H1 (cell line): ENCODE measurements around the gene EPB41L2. TPM values are rescaled to one million over a fixed set of nuclear protein-coding genes. Genes with fewer than 3 reads are reported as not detected.

ENCODE experiments used
- CTCF ChIA-PET: fragments of 300-600 bp; sonication (Branson Sonifier 250); formaldehyde crosslinking; loops from one replicate; lab custom pipeline; 2021; ENCODE audit not compliant: partially characterized antibody; lab: Charles Lee
- POLR2A ChIA-PET: fragments of 300-600 bp; sonication (Branson Sonifier 250); formaldehyde crosslinking; loops from one replicate; lab custom pipeline; 2021; ENCODE audit warnings: inconsistent platforms; ENCODE audit not compliant: partially characterized antibody; lab: Charles Lee
- DNase-seq, 2 experiments: peaks; one replicate each; pipeline versions ENCODE4 v3.0.0 to v3.0.0-alpha.2; 2010 to 2022; ENCODE audit warnings: low spot score in 2 of 2, low read depth in 1 of 2, mixed read lengths in 1 of 2
- FAIRE-seq: peaks from 2 replicates; lab custom pipeline; 2011; peaks lifted over from hg19 to GRCh38; lab: Jason Lieb, UNC
- H2AFZ ChIP-seq: 2 replicates; pipeline ENCODE4 v1.8.1; 2012; ENCODE audit warnings: low read length, inconsistent platforms
- H2AK5ac ChIP-seq: 2 replicates; pipeline ENCODE4 v1.6.1; 2013; ENCODE audit warnings: low read depth, low read length
- H2BK120ac ChIP-seq: replicated peaks from 2 replicates; pipeline ENCODE3; 2013; ENCODE audit warnings: low read depth, low read length, inconsistent platforms
- H2BK12ac ChIP-seq: 2 replicates; pipeline ENCODE4 v1.6.1; 2013; ENCODE audit warnings: low read depth, low read length
- H2BK15ac ChIP-seq: 2 replicates; pipeline ENCODE4 v1.6.1; 2013; ENCODE audit warnings: low read length
- H2BK20ac ChIP-seq: 2 replicates; pipeline ENCODE4 v1.6.1; 2013; ENCODE audit warnings: low read length
- H2BK5ac ChIP-seq: 2 replicates; pipeline ENCODE4 v1.6.1; 2013; ENCODE audit warnings: low read depth, low read length
- H3K14ac ChIP-seq: 2 replicates; pipeline ENCODE4 v1.6.1; 2013; ENCODE audit warnings: inconsistent platforms; ENCODE audit not compliant: insufficient read length
- H3K18ac ChIP-seq: 2 replicates; pipeline ENCODE4 v1.6.1; 2013; ENCODE audit warnings: low read length; ENCODE audit errors: extremely low read depth
- H3K23ac ChIP-seq: 2 replicates; pipeline ENCODE4 v1.6.1; 2013; ENCODE audit warnings: inconsistent platforms; ENCODE audit not compliant: insufficient read length
- H3K23me2 ChIP-seq: 2 replicates; pipeline ENCODE4 v1.6.1; 2013; ENCODE audit warnings: low read depth, low read length
- H3K27ac ChIP-seq: 2 replicates; pipeline ENCODE4 v1.6.1; 2011; ENCODE audit warnings: low read depth, low read length, inconsistent platforms
- H3K27me3 ChIP-seq, 4 experiments: replicated peaks in 1 of 4; 1 replicate in 1 of 4; 2 replicates in 3 of 4; pipeline versions ENCODE4 v1.6.1 to v1.8.1; 2011 to 2013; ENCODE audit warnings: low read length in 3 of 4, mild to moderate bottlenecking in 3 of 4, inconsistent platforms in 2 of 4, mixed read lengths in 2 of 4, moderate library complexity in 1 of 4; ENCODE audit not compliant: control insufficient read depth in 3 of 4, insufficient read depth in 3 of 4; ENCODE audit errors: extremely low read depth in 1 of 4
- H3K36me3 ChIP-seq, 4 experiments: 2 replicates each; pipeline versions ENCODE4 v1.6.1 to v1.8.1; 2011 to 2013; ENCODE audit warnings: mild to moderate bottlenecking in 4 of 4, low read length in 3 of 4, moderate library complexity in 2 of 4, control low read depth in 1 of 4, inconsistent platforms in 1 of 4; ENCODE audit not compliant: insufficient read depth in 4 of 4, control insufficient read depth in 2 of 4
- H3K4ac ChIP-seq: replicated peaks from 2 replicates; pipeline ENCODE3; 2013; ENCODE audit warnings: low read length, low read depth, mixed read lengths, inconsistent platforms; ENCODE audit not compliant: insufficient read length
- H3K4me1 ChIP-seq, 4 experiments: replicated peaks in 1 of 4; 1 replicate in 1 of 4; 2 replicates in 3 of 4; pipeline versions ENCODE4 v1.6.1 to v1.8.1; 2011 to 2013; ENCODE audit warnings: low read length in 3 of 4, inconsistent platforms in 2 of 4, mixed read lengths in 1 of 4; ENCODE audit not compliant: insufficient read depth in 4 of 4, control insufficient read depth in 3 of 4
- H3K4me2 ChIP-seq, 2 experiments: 2 replicates each; pipeline versions ENCODE4 v1.6.1 to v1.8.1; 2011 to 2013; ENCODE audit warnings: low read depth in 2 of 2, low read length in 2 of 2, control low read depth in 1 of 2, inconsistent platforms in 1 of 2, mild to moderate bottlenecking in 1 of 2; ENCODE audit not compliant: insufficient read depth in 1 of 2
- H3K4me3 ChIP-seq, 4 experiments: fragments of 200-600, 300-600 bp in 1 of 4; sonication (generic), shearing (Covaris generic), sonication (Bioruptor Twin) in 1 of 4; 2 replicates each; pipeline versions ENCODE4 v1.5.1 to v1.8.1; 2011 to 2016; ENCODE audit warnings: low read length in 4 of 4, low read depth in 3 of 4, control low read depth in 2 of 4, inconsistent platforms in 2 of 4, mild to moderate bottlenecking in 2 of 4, mixed read lengths in 1 of 4, moderate library complexity in 1 of 4; ENCODE audit not compliant: insufficient read depth in 2 of 4; ENCODE audit errors: extremely low read depth in 1 of 4
- H3K56ac ChIP-seq: replicated peaks from 2 replicates; pipeline ENCODE3; 2013; ENCODE audit warnings: low read depth, mild to moderate bottlenecking, mixed read lengths, low read length, inconsistent platforms; ENCODE audit not compliant: insufficient read length
- H3K79me1 ChIP-seq: 2 replicates; pipeline ENCODE4 v1.6.1; 2013; ENCODE audit warnings: low read depth, low read length, control low read depth
- H3K79me2 ChIP-seq, 2 experiments: 2 replicates each; pipeline versions ENCODE4 v1.6.1 to v1.8.1; 2012 to 2013; ENCODE audit warnings: low read length in 2 of 2, mild to moderate bottlenecking in 2 of 2, inconsistent platforms in 1 of 2; ENCODE audit not compliant: insufficient read depth in 2 of 2, control insufficient read depth in 1 of 2
- H3K9ac ChIP-seq, 4 experiments: replicated peaks in 1 of 4; 1 replicate in 1 of 4; 2 replicates in 3 of 4; pipeline versions ENCODE4 v1.6.1 to v1.8.1; 2011 to 2013; ENCODE audit warnings: low read depth in 3 of 4, low read length in 3 of 4, control low read depth in 2 of 4, mild to moderate bottlenecking in 2 of 4, moderate library complexity in 2 of 4, inconsistent platforms in 1 of 4; ENCODE audit errors: extremely low read depth in 1 of 4
- H3K9me3 ChIP-seq, 2 experiments: 2 replicates each; pipeline versions ENCODE4 v1.6.1 to v1.8.1; 2012 to 2013; ENCODE audit warnings: mild to moderate bottlenecking in 2 of 2, moderate library complexity in 2 of 2, control low read depth in 1 of 2, inconsistent platforms in 1 of 2, low read depth in 1 of 2, low read length in 1 of 2, mixed read lengths in 1 of 2; ENCODE audit not compliant: insufficient read depth in 2 of 2
- H4K20me1 ChIP-seq, 2 experiments: replicated peaks in 1 of 2; 2 replicates each; pipeline versions ENCODE3 to v1.8.1; 2011 to 2013; ENCODE audit warnings: inconsistent platforms in 2 of 2, low read length in 2 of 2, mild to moderate bottlenecking in 1 of 2; ENCODE audit not compliant: insufficient read depth in 2 of 2, control insufficient read depth in 1 of 2
- H4K5ac ChIP-seq: 2 replicates; pipeline ENCODE4 v1.6.1; 2013; ENCODE audit warnings: low read length, low read depth, mixed read lengths, inconsistent platforms; ENCODE audit not compliant: insufficient read length
- H4K8ac ChIP-seq: 2 replicates; pipeline ENCODE4 v1.8.0; 2013; ENCODE audit warnings: mild to moderate bottlenecking, moderate library complexity, low read length, inconsistent platforms; ENCODE audit not compliant: insufficient read depth; ENCODE audit errors: extremely low read depth
- H4K91ac ChIP-seq: replicated peaks from 2 replicates; pipeline ENCODE3; 2013; ENCODE audit warnings: low read length, mixed read lengths, inconsistent platforms; ENCODE audit not compliant: insufficient read length
- POLR2A ChIP-seq, 2 experiments: IDR thresholded peaks; 1 replicate in 1 of 2; 2 replicates in 1 of 2; pipeline ENCODE4 v1.6.1; 2011; ENCODE audit warnings: low read depth in 2 of 2, low read length in 2 of 2, mild to moderate bottlenecking in 2 of 2; ENCODE audit errors: control extremely low read depth in 1 of 2
- RAD21 ChIP-seq, 2 experiments: IDR thresholded peaks in 1 of 2; conservative IDR thresholded peaks in 1 of 2; 2 replicates each; pipeline ENCODE4 v1.6.1; 2011; ENCODE audit warnings: low read depth in 2 of 2, low read length in 2 of 2, improper control_type of control experiment in 1 of 2, inconsistent platforms in 1 of 2, mild to moderate bottlenecking in 1 of 2, moderate library complexity in 1 of 2
- SRF ChIP-seq: IDR thresholded peaks from 2 replicates; pipeline ENCODE4 v1.6.1; 2011; ENCODE audit warnings: mild to moderate bottlenecking, low read depth, low read length, moderate library complexity
- TAF1 ChIP-seq: IDR thresholded peaks from 2 replicates; pipeline ENCODE4 v1.6.1; 2011; ENCODE audit warnings: mild to moderate bottlenecking, low read depth, low read length
- WGBS, 2 experiments: shearing (Covaris generic) in 1 of 2; methylation state at CpG; one replicate each; pipeline versions ENCODE4 v1.1.6 to v1.1.7; 2013 to 2015; ENCODE audit warnings: low lambda C conversion rate in 2 of 2, mixed read lengths in 2 of 2, inconsistent platforms in 1 of 2, low coverage in 1 of 2, missing lambda C conversion rate in 1 of 2; ENCODE audit not compliant: insufficient replicate concordance in 2 of 2, insufficient coverage in 1 of 2, insufficient read length in 1 of 2; ENCODE audit errors: extremely low coverage in 1 of 2, missing lambda C conversion rate in 1 of 2; 5-methylcytosine and 5-hydroxymethylcytosine counted together
- polyA plus RNA-seq, 7 experiments: library from polyadenylated mRNA; depleted of rRNA in 3 of 7; stranded (reverse) in 5 of 7; unstranded in 2 of 7; fragments of >200 nt in 5 of 7; fragments of 200-250 nt in 2 of 7; gene quantifications; 1 replicate in 5 of 7; 2 replicates in 1 of 7; 4 replicates in 1 of 7; pipeline versions ENCODE4 v1.2.1 to v1.2.3, GENCODE V29; 2011 to 2013; ENCODE audit warnings: missing spikeins in 2 of 7, mixed read lengths in 2 of 7
- total RNA-seq: library from RNA; stranded (reverse); fragmentation: NEBNext Ultra II Directional; extraction: Animal tissue kit (Norgen Biotek cat#: 25700); gene quantifications from 2 replicates; pipeline ENCODE4 v1.2.1, GENCODE V29; 2021

The EPB41L2 gene
- total and polyA plus RNA-seq, 2 of the 8 experiments (the other 6 are each of a cell fraction or from before 2014, with no cell fraction given): 22.5 to 123 TPM

- no peak overlapping the region for H4K5ac ChIP-seq
- H3K27me3 ChIP-seq: no peaks in the 10 kb centered on the region
- no peak overlapping the region for H4K8ac ChIP-seq
- no peak overlapping the region for H3K4ac ChIP-seq
- H2AK5ac ChIP-seq: no peak overlapping the region
- no peak overlapping the region for H2BK12ac ChIP-seq
- H3K9me3 ChIP-seq: peaks cover 25 to 30% of the 10 kb centered on the region in 2 experiments
- no peak overlapping the region for H3K18ac ChIP-seq
- peaks cover 0 to 56% of the 10 kb centered on the region in 2 experiments; a peak in 3 of 4 replicates for H3K79me2 ChIP-seq
- no peak overlapping the region for H3K23ac ChIP-seq
- no peak overlapping the region for H2BK5ac ChIP-seq
- FAIRE-seq (no peak), DNase-seq (no peak)
- H2BK20ac ChIP-seq: no peak overlapping the region
- no peak overlapping the region for H3K4me3 ChIP-seq
- H2BK15ac ChIP-seq: no peak overlapping the region
- no peak overlapping the region for H2AFZ ChIP-seq
- H3K4me1 ChIP-seq: peaks cover 6 to 11% (median 8%) of the 10 kb centered on the region in 4 experiments; a peak in 6 of 7 replicates
- H3K79me1 ChIP-seq: peaks cover 5% of the 10 kb centered on the region
- no peak overlapping the region for H3K56ac ChIP-seq
- ChIA-PET POLR2A (interaction anchor here (1.6 kb wide), 1 partner anchor 11 kb away, joined by 4 read pairs; no protein-coding TSS in a partner anchor), CTCF (no interaction called here)
- H4K20me1 ChIP-seq: no peaks in the 10 kb centered on the region
- no peak overlapping the region for H2BK120ac ChIP-seq
- no peak overlapping the region for H4K91ac ChIP-seq
- H3K27ac ChIP-seq: no peak overlapping the region
- H3K14ac ChIP-seq: no peak overlapping the region
- no peak overlapping the region for H3K4me2 ChIP-seq
- peaks cover 0 to 4% (median 0%) of the 10 kb centered on the region in 4 experiments; a peak in 2 of 8 replicates for H3K36me3 ChIP-seq
- 71% methylated on average over 3 of the region's 3 CpGs; no CpG with 5 or more reads in 1 of the 2 experiments for WGBS, 2 experiments
- H3K9ac ChIP-seq: no peak overlapping the region
- H3K23me2 ChIP-seq: 0 out of 2 replicates have a peak, but pooled peaks cover 2% of the 10 kb centered on the region
- no peak for TF ChIP-seq SRF
- no peak for TF ChIP-seq POLR2A (IDR thresholded peaks at IDR 0.05; ENCODE audit: control extremely low read depth in 1 of 2, low read depth in 2 of 2, low read length in 2 of 2)
- no peak for TF ChIP-seq TAF1
- TF ChIP-seq RAD21 (IDR thresholded peaks at IDR 0.05 in 1 of 2, conservative IDR thresholded peaks at IDR 0.05 in 1 of 2; ENCODE audit: low read depth in 2 of 2, low read length in 2 of 2): no peak
Measured at GRCh38 chr6:131005439-131006016, 57.5 kb downstream of the EPB41L2 start.
